ENCODE data around the gene CACNA2D3. TPM values are rescaled to one million over a fixed set of nuclear protein-coding genes. Genes with fewer than 3 reads are reported as not detected.

Gene CACNA2D3
- total and polyA plus RNA-seq, 12 donors: 0.51 to 43.5 (median 19.3) TPM

DNA sequence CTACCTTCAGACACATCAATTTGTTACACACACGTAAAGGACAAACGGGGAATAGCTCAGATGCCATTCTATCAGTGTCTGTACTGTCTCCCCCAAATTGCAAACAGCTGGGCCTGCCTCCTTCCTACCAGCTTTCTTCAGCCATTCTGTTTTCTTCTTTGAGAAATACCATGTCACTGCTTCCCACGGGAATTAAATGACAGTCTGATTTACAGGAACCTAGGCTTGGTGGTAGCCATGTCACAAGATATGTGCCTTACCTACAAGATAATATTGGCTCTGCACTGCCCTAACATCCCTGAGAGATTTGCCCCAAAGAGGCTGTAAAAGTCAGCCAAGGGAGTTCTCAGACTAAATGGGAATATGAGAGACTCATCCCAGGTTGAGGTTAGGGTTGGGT lies 497.2 kb downstream of the CACNA2D3 start:
- DNase-seq (no peak), ATAC-seq (no peak)
- 50 to 67% methylated on average over 3 of the region's 3 CpGs for WGBS, 2 donors
- no peak overlapping the region for H3K4me3 ChIP-seq
- no peaks in the 10 kb centered on the region for H3K36me3 ChIP-seq
- TF ChIP-seq, protein P1, sequence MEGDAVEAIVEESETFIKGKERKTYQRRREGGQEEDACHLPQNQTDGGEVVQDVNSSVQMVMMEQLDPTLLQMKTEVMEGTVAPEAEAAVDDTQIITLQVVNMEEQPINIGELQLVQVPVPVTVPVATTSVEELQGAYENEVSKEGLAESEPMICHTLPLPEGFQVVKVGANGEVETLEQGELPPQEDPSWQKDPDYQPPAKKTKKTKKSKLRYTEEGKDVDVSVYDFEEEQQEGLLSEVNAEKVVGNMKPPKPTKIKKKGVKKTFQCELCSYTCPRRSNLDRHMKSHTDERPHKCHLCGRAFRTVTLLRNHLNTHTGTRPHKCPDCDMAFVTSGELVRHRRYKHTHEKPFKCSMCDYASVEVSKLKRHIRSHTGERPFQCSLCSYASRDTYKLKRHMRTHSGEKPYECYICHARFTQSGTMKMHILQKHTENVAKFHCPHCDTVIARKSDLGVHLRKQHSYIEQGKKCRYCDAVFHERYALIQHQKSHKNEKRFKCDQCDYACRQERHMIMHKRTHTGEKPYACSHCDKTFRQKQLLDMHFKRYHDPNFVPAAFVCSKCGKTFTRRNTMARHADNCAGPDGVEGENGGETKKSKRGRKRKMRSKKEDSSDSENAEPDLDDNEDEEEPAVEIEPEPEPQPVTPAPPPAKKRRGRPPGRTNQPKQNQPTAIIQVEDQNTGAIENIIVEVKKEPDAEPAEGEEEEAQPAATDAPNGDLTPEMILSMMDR (IDR thresholded peaks at IDR 0.05): no peak
- intact Hi-C loops (cut with DNase I): no loop called here
- H3K9me3 ChIP-seq: peaks cover 0 to 6% (median 0%) of the 10 kb centered on the region in 11 donors
- H3K4me1 ChIP-seq: no peaks in the 10 kb centered on the region
- H3K27me3 ChIP-seq: no peaks in the 10 kb centered on the region
- H3K27ac ChIP-seq: no peak overlapping the region

DNA sequence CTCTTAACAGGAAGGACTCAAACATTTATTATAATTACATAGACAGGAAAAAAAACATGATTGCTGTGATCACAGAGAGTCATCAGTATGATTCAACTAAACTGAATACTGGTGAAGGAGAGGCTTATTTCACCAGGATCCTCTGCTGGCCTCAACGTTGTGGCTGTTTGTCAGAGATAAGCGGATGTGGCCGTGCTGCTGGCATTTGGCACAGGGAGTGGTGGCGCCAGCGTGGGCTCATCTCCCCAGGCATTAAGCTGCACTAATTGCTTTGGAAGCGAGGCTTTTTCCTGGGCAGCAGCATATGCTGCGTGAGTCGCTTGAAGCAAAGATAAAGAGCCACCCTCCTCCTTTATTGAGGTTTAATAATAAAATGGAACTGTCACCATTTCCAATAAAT lies 498.8 kb downstream of the CACNA2D3 start:
- DNase-seq (no peak), ATAC-seq (no peak)
- 68 to 72% methylated on average over 8 of the region's 8 CpGs for WGBS, 2 donors
- H3K4me3 ChIP-seq: no peak overlapping the region
- H3K9me3 ChIP-seq: no peaks in the 10 kb centered on the region
- no peaks in the 10 kb centered on the region for H3K36me3 ChIP-seq
- TF ChIP-seq, protein P1 (IDR thresholded peaks at IDR 0.05): no peak
- H3K4me1 ChIP-seq: no peaks in the 10 kb centered on the region
- intact Hi-C loops (cut with DNase I): loop anchor here in 1 of 10 donors (5.0 kb wide), 1 partner anchor 1456 kb away; no protein-coding TSS in a partner anchor
- H3K27me3 ChIP-seq: no peaks in the 10 kb centered on the region
- H3K27ac ChIP-seq: no peak overlapping the region

DNA sequence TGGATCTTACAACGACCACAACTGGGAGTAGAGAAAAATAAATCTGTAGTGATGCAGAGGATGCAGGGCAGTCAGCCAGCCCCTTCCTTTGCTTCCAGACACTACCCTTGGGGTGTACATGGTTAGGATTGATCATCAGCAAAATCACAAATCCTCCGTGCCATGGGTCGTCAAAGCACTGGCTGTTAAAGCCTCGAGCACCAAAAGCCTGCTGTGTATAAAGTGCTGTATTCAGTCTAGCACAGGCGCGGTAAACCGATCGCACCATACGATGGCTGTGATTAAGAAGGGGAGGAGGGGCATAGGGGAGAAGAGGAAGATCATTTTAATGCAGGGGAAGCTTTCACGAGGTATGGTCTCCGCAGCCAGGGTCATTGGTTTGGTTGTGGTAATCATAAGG lies 500.3 kb downstream of the CACNA2D3 start:
- WGBS, 2 donors: 87 to 89% methylated on average over 11 of the region's 11 CpGs
- DNase-seq (no peak), ATAC-seq (no peak)
- Histone ChIP-seq H3K27ac (no peak overlapping the region), H3K9me3 (peaks cover 0 to 2% (median 0%) of the 10 kb centered on the region in 11 donors), H3K36me3 (no peaks in the 10 kb centered on the region), H3K4me3 (no peak overlapping the region), H3K27me3 (no peaks in the 10 kb centered on the region), H3K4me1 (no peaks in the 10 kb centered on the region)
- intact Hi-C loops (cut with DNase I): loop anchor here in 1 of 10 donors (5.0 kb wide), 1 partner anchor 1455 kb away; no protein-coding TSS in a partner anchor
- TF ChIP-seq, protein P1 (IDR thresholded peaks at IDR 0.05): no peak

DNA sequence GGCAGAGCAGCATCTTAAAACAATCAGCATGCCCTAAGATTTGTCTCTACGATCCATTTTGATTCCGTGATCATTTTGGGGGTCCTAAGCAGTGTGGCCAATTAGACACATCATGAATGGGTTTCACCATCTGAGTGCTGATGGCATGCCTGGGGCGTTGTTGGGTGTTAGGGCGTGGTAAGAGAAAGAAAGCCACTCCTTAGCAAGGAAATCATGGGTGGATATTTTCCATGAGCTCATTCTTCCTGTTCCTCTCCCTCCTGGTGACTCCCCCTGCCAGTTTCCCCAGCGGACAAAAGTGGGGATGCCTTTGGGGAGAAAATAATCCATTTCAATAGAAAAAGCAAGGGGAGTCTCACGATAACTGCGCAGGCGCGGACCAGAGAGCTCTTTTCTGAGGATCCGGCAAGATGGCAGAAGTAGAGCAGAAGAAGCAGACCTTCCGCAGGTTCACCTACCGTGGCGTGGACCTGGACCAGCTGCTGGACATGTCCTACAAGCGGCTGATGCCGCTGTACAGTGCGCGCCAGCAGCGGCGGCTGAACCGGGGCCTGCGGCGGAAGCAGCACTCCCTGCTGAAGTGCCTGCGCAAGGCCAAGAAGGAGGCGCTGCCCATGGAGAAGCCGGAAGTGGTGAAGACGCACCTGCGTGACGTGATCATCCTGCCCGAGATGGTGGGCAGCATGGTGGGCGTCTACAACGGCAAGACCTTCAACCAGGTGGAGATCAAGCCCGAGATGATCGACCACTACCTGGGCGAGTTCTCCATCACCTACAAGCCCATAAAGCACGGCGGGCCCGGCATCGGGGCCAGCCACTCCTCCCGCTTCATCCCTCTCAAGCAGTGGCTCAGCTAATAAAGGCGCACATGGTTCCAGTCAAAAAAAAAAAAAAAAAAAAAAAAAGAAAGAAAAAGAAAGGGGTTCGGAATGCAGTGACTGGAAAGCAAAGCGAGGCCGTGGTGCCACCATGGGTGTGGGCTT lies 503.7 kb downstream of the CACNA2D3 start:
- no peaks in the 10 kb centered on the region for H3K27me3 ChIP-seq
- H3K4me1 ChIP-seq: no peaks in the 10 kb centered on the region
- no peak overlapping the region for H3K27ac ChIP-seq
- H3K4me3 ChIP-seq: no peak overlapping the region
- no peaks in the 10 kb centered on the region for H3K36me3 ChIP-seq
- ATAC-seq (no peak), DNase-seq (no peak)
- peaks cover 0 to 2% (median 0%) of the 10 kb centered on the region in 11 donors for H3K9me3 ChIP-seq
- intact Hi-C loops (cut with DNase I): no loop called here
- WGBS, 2 donors: 92 to 93% methylated on average over 43 of the region's 43 CpGs
- TF ChIP-seq, protein P1 (IDR thresholded peaks at IDR 0.05): no peak
